ENCODE results near the gene SPECC1L. TPM values are rescaled to one million over a fixed set of nuclear protein-coding genes. Genes with fewer than 3 reads are reported as not detected.
"Not testable (repeated sequence)": the region's sequence is repeated elsewhere in the genome, so short reads cannot be mapped to it uniquely, and the experiment has no call there.

The SPECC1L gene
- total RNA-seq, 2 donors from 2014 or later = 23.1 to 26.0 TPM

- H3K4me3 ChIP-seq = no peak overlapping the region
- TF ChIP-seq CTCF (IDR thresholded peaks at IDR 0.05) (no peak), POLR2A (IDR thresholded peaks at IDR 0.05) (no peak)
- H3K27ac ChIP-seq = no peak overlapping the region
- H3K9me3 ChIP-seq = no peaks in the 10 kb centered on the region
- H3K27me3 ChIP-seq = no peaks in the 10 kb centered on the region
- intact Hi-C loops (cut with DNase I) = loop anchor here (5.0 kb wide), 1 partner anchor 41 kb away; no protein-coding TSS in a partner anchor
- no peaks in the 10 kb centered on the region for H3K4me1 ChIP-seq
- no peak for DNase-seq
- WGBS, 2 donors = 86 to 100% methylated on average over 2 to 11 of the region's 13 CpGs
- no peak for ATAC-seq
- no peaks in the 10 kb centered on the region for H3K36me3 ChIP-seq (replicated peaks in 1 of 2; ENCODE audit: insufficient read depth in 1 of 2, low read depth in 2 of 2)
These were observed 37.4 kb upstream of the SPECC1L start for GRCh38 chr22:24233235-24233634.

- H3K4me3 ChIP-seq = no peak overlapping the region
- no peaks in the 10 kb centered on the region for H3K27me3 ChIP-seq
- ATAC-seq = no peak
- intact Hi-C loops (cut with DNase I) = loop anchor here (5.0 kb wide), 1 partner anchor 42 kb away; no protein-coding TSS in a partner anchor
- H3K36me3 ChIP-seq (replicated peaks in 1 of 2; ENCODE audit: insufficient read depth in 1 of 2, low read depth in 2 of 2) = no peaks in the 10 kb centered on the region
- TF ChIP-seq CTCF (IDR thresholded peaks at IDR 0.05) (no peak), POLR2A (IDR thresholded peaks at IDR 0.05) (no peak)
- H3K9me3 ChIP-seq = no peaks in the 10 kb centered on the region
- no peak overlapping the region for H3K27ac ChIP-seq
- DNase-seq = no peak
- H3K4me1 ChIP-seq = no peaks in the 10 kb centered on the region
- WGBS, 2 donors = 90 to 96% methylated on average over 10 to 14 of the region's 14 CpGs
These were observed 36.8 kb upstream of the SPECC1L start for GRCh38 chr22:24233816-24234215.

GRCh38 chr22:24235315-24235714 is 35.3 kb upstream of the SPECC1L start:
- H3K4me1 ChIP-seq = no peaks in the 10 kb centered on the region
- H3K36me3 ChIP-seq (replicated peaks in 1 of 2; ENCODE audit: insufficient read depth in 1 of 2, low read depth in 2 of 2) = no peaks in the 10 kb centered on the region
- H3K4me3 ChIP-seq = no peak overlapping the region
- ATAC-seq (no peak), DNase-seq (no peak)
- 55 to 84% methylated on average over 2 to 4 of the region's 4 CpGs for WGBS, 2 donors
- intact Hi-C loops (cut with DNase I) = no loop called here
- H3K27me3 ChIP-seq = no peaks in the 10 kb centered on the region
- TF ChIP-seq CTCF (IDR thresholded peaks at IDR 0.05) = no peak
- no peak for TF ChIP-seq POLR2A (IDR thresholded peaks at IDR 0.05)
- H3K9me3 ChIP-seq = no peaks in the 10 kb centered on the region
- H3K27ac ChIP-seq = no peak overlapping the region

- DNase-seq = no peak
- TF ChIP-seq CTCF (IDR thresholded peaks at IDR 0.05) (no peak), POLR2A (IDR thresholded peaks at IDR 0.05) (no peak)
- intact Hi-C loops (cut with DNase I) = no loop called here
- no peak overlapping the region for H3K4me3 ChIP-seq
- no peaks in the 10 kb centered on the region for H3K27me3 ChIP-seq
- H3K9me3 ChIP-seq = no peaks in the 10 kb centered on the region
- H3K27ac ChIP-seq = no peak overlapping the region
- H3K36me3 ChIP-seq (replicated peaks in 1 of 2; ENCODE audit: insufficient read depth in 1 of 2, low read depth in 2 of 2) = no peaks in the 10 kb centered on the region
- ATAC-seq = no peak
- WGBS, 2 donors = 84 to 86% methylated on average over 4 of the region's 4 CpGs
- H3K4me1 ChIP-seq = no peaks in the 10 kb centered on the region
These were observed 34.0 kb upstream of the SPECC1L start for GRCh38 chr22:24236656-24237055.

- ATAC-seq; H3K4me1 ChIP-seq; DNase-seq; H3K36me3 ChIP-seq (replicated peaks in 1 of 2; ENCODE audit: insufficient read depth in 1 of 2, low read depth in 2 of 2); H3K27me3 ChIP-seq; H3K27ac ChIP-seq; intact Hi-C loops (cut with DNase I); H3K9me3 ChIP-seq; H3K4me3 ChIP-seq: not testable (repeated sequence)
- 88 to 93% methylated on average over 13 of the region's 13 CpGs for WGBS, 2 donors
These were observed 32.4 kb upstream of the SPECC1L start for GRCh38 chr22:24238101-24238694.

Data from body of pancreas (tissue), 4 donors.